Occipital lobe (tissue), 2 donors: ENCODE results near the gene SEC24C. TPM values are rescaled to one million over a fixed set of nuclear protein-coding genes. Genes with fewer than 3 reads are reported as not detected.
"Not testable (repeated sequence)": the region's sequence is repeated elsewhere in the genome, so short reads cannot be mapped to it uniquely, and the experiment has no call there.

Experiments
- DNase-seq: peaks from one replicate; lab custom pipeline; 2025; lab: John Stamatoyannopoulos, UW
- total RNA-seq: library from RNA; depleted of rRNA; stranded (reverse); fragments of >200 nt; gene quantifications from one replicate; pipeline ENCODE4 v1.2.3, GENCODE V29; 2014

The SEC24C gene
- total RNA-seq, 1 donor from 2014 or later: 44.0 TPM

- DNase-seq: no peak
Observed at GRCh38 chr10:73790886-73791625, 46.9 kb downstream of the SEC24C start.

GRCh38 chr10:73791871-73792400 lies 47.8 kb downstream of the SEC24C start:
- no peak for DNase-seq

- DNase-seq: no peak
Observed at GRCh38 chr10:73793456-73793855, 49.3 kb downstream of the SEC24C start.

- DNase-seq: not testable (repeated sequence)
Observed at GRCh38 chr10:73795491-73795890, 51.3 kb downstream of the SEC24C start.

GRCh38 chr10:73796035-73796434 lies 51.9 kb downstream of the SEC24C start:
- not testable (repeated sequence) for DNase-seq

- DNase-seq: no peak
Observed at GRCh38 chr10:73796766-73797165, 52.6 kb downstream of the SEC24C start.

GRCh38 chr10:73797324-73798025 lies 53.3 kb downstream of the SEC24C start:
- no peak for DNase-seq

GRCh38 chr10:73798087-73798486 lies 53.9 kb downstream of the SEC24C start:
- no peak for DNase-seq

- no peak for DNase-seq
Observed at GRCh38 chr10:73798927-73799560, 54.9 kb downstream of the SEC24C start.

- no peak for DNase-seq
Observed at GRCh38 chr10:73799899-73800559, 55.9 kb downstream of the SEC24C start.

- DNase-seq: no peak
Observed at GRCh38 chr10:73800560-73801252, 56.5 kb downstream of the SEC24C start.

- no peak for DNase-seq
Observed at GRCh38 chr10:73801253-73801590, 57.0 kb downstream of the SEC24C start.

GRCh38 chr10:73802276-73802991 lies 58.3 kb downstream of the SEC24C start:
- no peak for DNase-seq

GRCh38 chr10:73803680-73804286 lies 59.6 kb downstream of the SEC24C start:
- DNase-seq: no peak

GRCh38 chr10:73806176-73806950 lies 62.2 kb downstream of the SEC24C start:
- no peak for DNase-seq

- DNase-seq: no peak
Observed at GRCh38 chr10:73807471-73807870, 63.3 kb downstream of the SEC24C start.

- DNase-seq: no peak
Observed at GRCh38 chr10:73808021-73808815, 64.0 kb downstream of the SEC24C start.

GRCh38 chr10:73809061-73809818 lies 65.1 kb downstream of the SEC24C start:
- no peak for DNase-seq
